ENCODE results near the gene SCGB1C1.

Gene SCGB1C1

GRCh38 chr11:208917-209260, 16.0 kb downstream of the SCGB1C1 start:
- Histone ChIP-seq H3K36me3 (ENCODE audit: control insufficient read depth in 1 of 2, insufficient read depth in 2 of 2, low read length in 2 of 2) (peaks cover 64% of the 10 kb centered on the region in 2 experiments), H3K79me2 (ENCODE audit: control insufficient read depth, insufficient read depth, low read length, poor library complexity) (peaks cover 37% of the 10 kb centered on the region), H3K79me1 (ENCODE audit: low read length) (peaks cover 24% of the 10 kb centered on the region), H4K8ac (ENCODE audit: low read depth, low read length) (peak overlapping the region; percentile 75), H4K12ac (ENCODE audit: low read depth, low read length) (peak overlapping the region; percentile 68), H3K4ac (ENCODE audit: low read depth, low read length) (peak overlapping the region; percentile 93), H3K9ac (ENCODE audit: low read length) (peak overlapping the region; percentile 79), H3K27ac (ENCODE audit: low read depth, low read length) (peak overlapping the region; percentile 48), H3K4me3 (ENCODE audit: low read depth, low read length) (peak overlapping the region; percentile 94), H3K23ac (ENCODE audit: low read length) (no peak overlapping the region), H2BK12ac (ENCODE audit: low read length) (no peak overlapping the region), H2AK5ac (ENCODE audit: low read length) (peak overlapping the region; percentile 82), H2BK5ac (ENCODE audit: low read depth, low read length, poor library complexity) (peak overlapping the region; percentile 90), H3K27me3 (ENCODE audit: insufficient read depth, low read length) (no peaks in the 10 kb centered on the region), H3K4me2 (ENCODE audit: low read length) (peak overlapping the region; percentile 92), H3K4me1 (ENCODE audit: control insufficient read depth in 1 of 2, insufficient read depth in 2 of 2, low read length in 2 of 2) (peaks cover 24 to 38% of the 10 kb centered on the region in 2 experiments), H3K14ac (ENCODE audit: low read length) (peak overlapping the region; percentile 81), H2BK120ac (ENCODE audit: insufficient read depth, low read length, poor library complexity) (peak overlapping the region; percentile 44), H2AFZ (ENCODE audit: insufficient read depth, low read length, poor library complexity) (no peak overlapping the region), H4K91ac (ENCODE audit: low read depth, low read length) (peak overlapping the region; percentile 74), H3K18ac (ENCODE audit: low read length) (peak overlapping the region; percentile 83), H3K9me3 (ENCODE audit: insufficient read depth, low read depth, low read length) (no peaks in the 10 kb centered on the region)
- peak in 1 of 2 donors; percentile 35 for DNase-seq
- no CpG with 5 or more reads among the region's 26 CpGs for WGBS (ENCODE audit: extremely low coverage, insufficient coverage, insufficient read length)

- H3K4me1 ChIP-seq (ENCODE audit: control insufficient read depth in 1 of 2, insufficient read depth in 2 of 2, low read length in 2 of 2) = peaks cover 24 to 38% of the 10 kb centered on the region in 2 experiments
- H2BK5ac ChIP-seq (ENCODE audit: low read depth, low read length, poor library complexity) = peak overlapping the region; percentile 60
- H2BK120ac ChIP-seq (ENCODE audit: insufficient read depth, low read length, poor library complexity) = peak overlapping the region; percentile 25
- H3K4ac ChIP-seq (ENCODE audit: low read depth, low read length) = peak overlapping the region; percentile 93
- peak overlapping the region; percentile 75 for H4K8ac ChIP-seq (ENCODE audit: low read depth, low read length)
- H3K79me1 ChIP-seq (ENCODE audit: low read length) = peaks cover 24% of the 10 kb centered on the region
- no CpG with 5 or more reads among the region's 29 CpGs for WGBS (ENCODE audit: extremely low coverage, insufficient coverage, insufficient read length)
- H3K23ac ChIP-seq (ENCODE audit: low read length) = no peak overlapping the region
- H2AFZ ChIP-seq (ENCODE audit: insufficient read depth, low read length, poor library complexity) = peak overlapping the region; percentile 6
- peaks cover 37% of the 10 kb centered on the region for H3K79me2 ChIP-seq (ENCODE audit: control insufficient read depth, insufficient read depth, low read length, poor library complexity)
- H3K9me3 ChIP-seq (ENCODE audit: insufficient read depth, low read depth, low read length) = no peaks in the 10 kb centered on the region
- DNase-seq = no peak
- peak overlapping the region; percentile 82 for H2AK5ac ChIP-seq (ENCODE audit: low read length)
- H3K4me3 ChIP-seq (ENCODE audit: low read depth, low read length) = peak overlapping the region; percentile 94
- peak overlapping the region; percentile 75 for H3K27ac ChIP-seq (ENCODE audit: low read depth, low read length)
- peak overlapping the region; percentile 92 for H3K4me2 ChIP-seq (ENCODE audit: low read length)
- no peaks in the 10 kb centered on the region for H3K27me3 ChIP-seq (ENCODE audit: insufficient read depth, low read length)
- H3K18ac ChIP-seq (ENCODE audit: low read length) = peak overlapping the region; percentile 83
- H3K14ac ChIP-seq (ENCODE audit: low read length) = peak overlapping the region; percentile 81
- H3K9ac ChIP-seq (ENCODE audit: low read length) = peak overlapping the region; percentile 79
- peaks cover 64 to 65% of the 10 kb centered on the region in 2 experiments for H3K36me3 ChIP-seq (ENCODE audit: control insufficient read depth in 1 of 2, insufficient read depth in 2 of 2, low read length in 2 of 2)
- peak overlapping the region; percentile 47 for H2BK12ac ChIP-seq (ENCODE audit: low read length)
- H4K91ac ChIP-seq (ENCODE audit: low read depth, low read length) = peak overlapping the region; percentile 74
- H4K12ac ChIP-seq (ENCODE audit: low read depth, low read length) = peak overlapping the region; percentile 68
These were observed 16.6 kb downstream of the SCGB1C1 start for GRCh38 chr11:209275-210121.

- Histone ChIP-seq H3K27ac (ENCODE audit: low read depth, low read length) (peak overlapping the region; percentile 75), H3K18ac (ENCODE audit: low read length) (peak overlapping the region; percentile 63), H3K23ac (ENCODE audit: low read length) (no peak overlapping the region), H3K36me3 (ENCODE audit: control insufficient read depth in 1 of 2, insufficient read depth in 2 of 2, low read length in 2 of 2) (peaks cover 61 to 64% of the 10 kb centered on the region in 2 experiments), H2AFZ (ENCODE audit: insufficient read depth, low read length, poor library complexity) (no peak overlapping the region), H3K4me2 (ENCODE audit: low read length) (peak overlapping the region; percentile 92), H3K4ac (ENCODE audit: low read depth, low read length) (peak overlapping the region; percentile 93), H4K91ac (ENCODE audit: low read depth, low read length) (peak overlapping the region; percentile 74), H3K27me3 (ENCODE audit: insufficient read depth, low read length) (no peaks in the 10 kb centered on the region), H2AK5ac (ENCODE audit: low read length) (peak overlapping the region; percentile 82), H3K79me2 (ENCODE audit: control insufficient read depth, insufficient read depth, low read length, poor library complexity) (peaks cover 37% of the 10 kb centered on the region), H2BK5ac (ENCODE audit: low read depth, low read length, poor library complexity) (peak overlapping the region; percentile 60), H3K4me3 (ENCODE audit: low read depth, low read length) (no peak overlapping the region), H2BK12ac (ENCODE audit: low read length) (peak overlapping the region; percentile 47), H3K14ac (ENCODE audit: low read length) (peak overlapping the region; percentile 35), H3K79me1 (ENCODE audit: low read length) (peaks cover 24% of the 10 kb centered on the region), H4K12ac (ENCODE audit: low read depth, low read length) (no peak overlapping the region), H3K9me3 (ENCODE audit: insufficient read depth, low read depth, low read length) (no peaks in the 10 kb centered on the region), H2BK120ac (ENCODE audit: insufficient read depth, low read length, poor library complexity) (peak overlapping the region; percentile 25), H3K9ac (ENCODE audit: low read length) (peak overlapping the region; percentile 23), H4K8ac (ENCODE audit: low read depth, low read length) (peak overlapping the region; percentile 8), H3K4me1 (ENCODE audit: control insufficient read depth in 1 of 2, insufficient read depth in 2 of 2, low read length in 2 of 2) (peaks cover 24 to 37% of the 10 kb centered on the region in 2 experiments)
- WGBS (ENCODE audit: extremely low coverage, insufficient coverage, insufficient read length) = no CpG with 5 or more reads among the region's 9 CpGs
- DNase-seq = peak; percentile 40 to 60
These were observed 17.4 kb downstream of the SCGB1C1 start for GRCh38 chr11:210122-210802.

GRCh38 chr11:210803-211180, 17.9 kb downstream of the SCGB1C1 start:
- Histone ChIP-seq H3K14ac (ENCODE audit: low read length) (no peak overlapping the region), H3K27me3 (ENCODE audit: insufficient read depth, low read length) (no peaks in the 10 kb centered on the region), H3K36me3 (ENCODE audit: control insufficient read depth in 1 of 2, insufficient read depth in 2 of 2, low read length in 2 of 2) (peaks cover 62 to 64% of the 10 kb centered on the region in 2 experiments), H4K8ac (ENCODE audit: low read depth, low read length) (no peak overlapping the region), H2AFZ (ENCODE audit: insufficient read depth, low read length, poor library complexity) (no peak overlapping the region), H4K91ac (ENCODE audit: low read depth, low read length) (no peak overlapping the region), H3K79me2 (ENCODE audit: control insufficient read depth, insufficient read depth, low read length, poor library complexity) (peaks cover 37% of the 10 kb centered on the region), H3K4ac (ENCODE audit: low read depth, low read length) (peak overlapping the region; percentile 12), H3K27ac (ENCODE audit: low read depth, low read length) (peak overlapping the region; percentile 24), H4K12ac (ENCODE audit: low read depth, low read length) (no peak overlapping the region), H2BK5ac (ENCODE audit: low read depth, low read length, poor library complexity) (peak overlapping the region; percentile 3), H3K4me2 (ENCODE audit: low read length) (peak overlapping the region; percentile 92), H3K4me1 (ENCODE audit: control insufficient read depth in 1 of 2, insufficient read depth in 2 of 2, low read length in 2 of 2) (peaks cover 19 to 31% of the 10 kb centered on the region in 2 experiments), H3K18ac (ENCODE audit: low read length) (peak overlapping the region; percentile 21), H3K9me3 (ENCODE audit: insufficient read depth, low read depth, low read length) (no peaks in the 10 kb centered on the region), H3K23ac (ENCODE audit: low read length) (no peak overlapping the region), H2AK5ac (ENCODE audit: low read length) (no peak overlapping the region), H3K79me1 (ENCODE audit: low read length) (peaks cover 24% of the 10 kb centered on the region), H2BK12ac (ENCODE audit: low read length) (no peak overlapping the region), H2BK120ac (ENCODE audit: insufficient read depth, low read length, poor library complexity) (no peak overlapping the region), H3K4me3 (ENCODE audit: low read depth, low read length) (no peak overlapping the region), H3K9ac (ENCODE audit: low read length) (no peak overlapping the region)
- DNase-seq = no peak
- no CpG with 5 or more reads among the region's 5 CpGs for WGBS (ENCODE audit: extremely low coverage, insufficient coverage, insufficient read length)
